ENCODE data around the gene SETBP1.

SETBP1 gene

DNA sequence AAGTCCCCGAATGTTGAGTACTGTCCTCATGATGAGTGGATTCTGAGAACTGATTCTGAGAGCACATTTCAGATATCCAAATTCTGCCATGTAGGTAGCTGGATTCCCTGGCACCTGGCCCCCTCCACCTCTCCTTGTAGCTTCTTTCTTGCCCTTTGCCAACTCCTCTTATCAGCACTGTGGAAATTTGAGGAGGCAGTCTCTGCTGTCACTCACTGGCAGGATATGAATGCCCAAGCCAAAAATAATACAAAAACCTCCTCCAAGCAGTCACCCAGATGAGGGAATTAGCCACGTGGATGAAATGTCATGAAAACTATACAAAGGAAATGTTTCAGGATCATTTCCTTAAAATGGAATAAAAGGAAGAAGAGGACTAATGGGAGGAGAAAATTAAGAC, 276.8 kb downstream of the SETBP1 start:
- TF ChIP-seq, protein P1, sequence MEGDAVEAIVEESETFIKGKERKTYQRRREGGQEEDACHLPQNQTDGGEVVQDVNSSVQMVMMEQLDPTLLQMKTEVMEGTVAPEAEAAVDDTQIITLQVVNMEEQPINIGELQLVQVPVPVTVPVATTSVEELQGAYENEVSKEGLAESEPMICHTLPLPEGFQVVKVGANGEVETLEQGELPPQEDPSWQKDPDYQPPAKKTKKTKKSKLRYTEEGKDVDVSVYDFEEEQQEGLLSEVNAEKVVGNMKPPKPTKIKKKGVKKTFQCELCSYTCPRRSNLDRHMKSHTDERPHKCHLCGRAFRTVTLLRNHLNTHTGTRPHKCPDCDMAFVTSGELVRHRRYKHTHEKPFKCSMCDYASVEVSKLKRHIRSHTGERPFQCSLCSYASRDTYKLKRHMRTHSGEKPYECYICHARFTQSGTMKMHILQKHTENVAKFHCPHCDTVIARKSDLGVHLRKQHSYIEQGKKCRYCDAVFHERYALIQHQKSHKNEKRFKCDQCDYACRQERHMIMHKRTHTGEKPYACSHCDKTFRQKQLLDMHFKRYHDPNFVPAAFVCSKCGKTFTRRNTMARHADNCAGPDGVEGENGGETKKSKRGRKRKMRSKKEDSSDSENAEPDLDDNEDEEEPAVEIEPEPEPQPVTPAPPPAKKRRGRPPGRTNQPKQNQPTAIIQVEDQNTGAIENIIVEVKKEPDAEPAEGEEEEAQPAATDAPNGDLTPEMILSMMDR (IDR thresholded peaks at IDR 0.05; ENCODE audit: insufficient read depth, low read length, poor library complexity, severe bottlenecking): no peak
- no peak for DNase-seq (ENCODE audit: extremely low read depth, insufficient read length)
- Histone ChIP-seq H3K27me3 (replicated peaks; ENCODE audit: control insufficient read depth, insufficient read depth, low read length) (no peaks in the 10 kb centered on the region; the same call in 1 of the 2 replicates), H3K4me3 (replicated peaks; ENCODE audit: low read depth, low read length) (no peak overlapping the region), H3K36me3 (ENCODE audit: control insufficient read depth, insufficient read depth, low read length) (no peaks in the 10 kb centered on the region)

DNA sequence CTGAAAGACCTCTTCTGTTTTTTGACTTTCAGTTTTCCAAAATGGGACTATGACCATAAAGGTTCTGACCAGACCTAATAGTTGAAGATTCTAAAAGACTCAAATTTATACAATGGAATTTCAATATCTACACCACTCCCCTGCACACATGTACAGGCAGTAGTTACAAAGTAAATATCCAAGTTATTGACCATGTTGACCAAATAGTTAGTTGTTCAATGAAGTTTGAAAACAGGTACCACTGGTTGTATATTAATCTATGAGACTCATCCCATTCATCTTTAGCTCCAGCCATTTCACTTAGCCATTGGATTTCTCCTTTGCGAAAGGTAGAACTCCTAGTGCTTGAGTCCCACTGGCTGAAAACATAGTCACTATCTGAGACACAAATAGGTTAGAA, 277.4 kb downstream of the SETBP1 start:
- no peaks in the 10 kb centered on the region; the same call in 1 of the 2 replicates for H3K27me3 ChIP-seq (replicated peaks; ENCODE audit: control insufficient read depth, insufficient read depth, low read length)

DNA sequence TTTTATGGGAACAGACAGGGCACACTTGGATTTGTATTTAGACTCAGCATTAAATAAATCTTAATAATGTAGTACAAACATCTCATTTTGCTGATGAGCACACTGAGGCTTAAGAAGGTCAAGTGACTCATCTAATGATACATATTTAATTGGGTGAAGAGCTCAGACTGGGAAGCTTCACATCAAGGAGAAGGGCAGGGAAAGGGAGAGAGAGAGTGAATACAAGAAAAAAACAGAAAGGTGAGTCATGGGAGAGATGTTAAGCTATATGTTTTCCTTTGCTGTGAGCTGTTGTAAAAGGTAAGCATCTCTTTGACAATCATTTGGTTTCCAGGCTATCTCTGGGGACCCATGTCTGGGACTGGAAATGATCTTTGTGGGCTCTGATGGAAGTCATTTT, 277.8 kb downstream of the SETBP1 start:
- Histone ChIP-seq H3K4me3 (replicated peaks; ENCODE audit: low read depth, low read length) (no peak overlapping the region), H3K36me3 (ENCODE audit: control insufficient read depth, insufficient read depth, low read length) (no peaks in the 10 kb centered on the region), H3K27me3 (replicated peaks; ENCODE audit: control insufficient read depth, insufficient read depth, low read length) (no peaks in the 10 kb centered on the region; the same call in 1 of the 2 replicates)
- no peak for DNase-seq (ENCODE audit: extremely low read depth, insufficient read length)
- TF ChIP-seq, protein P1 (IDR thresholded peaks at IDR 0.05; ENCODE audit: insufficient read depth, low read length, poor library complexity, severe bottlenecking): no peak

More for the DNA sequence above, 277.4 kb downstream of the SETBP1 start:
- TF ChIP-seq, protein P1 (IDR thresholded peaks at IDR 0.05; ENCODE audit: insufficient read depth, low read length, poor library complexity, severe bottlenecking): no peak
- H3K36me3 ChIP-seq (ENCODE audit: control insufficient read depth, insufficient read depth, low read length): no peaks in the 10 kb centered on the region
- DNase-seq (ENCODE audit: extremely low read depth, insufficient read length): no peak
- H3K4me3 ChIP-seq (replicated peaks; ENCODE audit: low read depth, low read length): no peak overlapping the region

DNA sequence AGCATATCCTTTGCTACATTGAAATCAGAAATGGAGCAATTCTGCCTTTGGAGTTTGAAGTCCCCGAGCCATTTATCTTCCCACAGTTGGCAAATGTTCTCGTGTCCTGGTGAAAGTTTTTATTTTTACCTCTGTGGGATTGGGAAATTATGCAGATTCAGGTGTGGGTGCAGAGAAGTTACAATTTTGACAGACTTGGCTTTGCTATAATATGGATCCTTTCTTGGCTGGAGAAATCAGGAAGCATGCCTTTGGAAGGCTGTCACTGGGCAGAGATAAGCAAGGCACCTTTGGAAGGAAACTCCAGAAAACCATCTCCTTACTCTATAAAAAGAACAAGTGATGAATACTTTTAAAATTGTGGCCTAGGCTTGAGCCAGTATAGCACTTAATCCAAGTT, 278.3 kb downstream of the SETBP1 start:
- Histone ChIP-seq H3K4me3 (replicated peaks; ENCODE audit: low read depth, low read length) (no peak overlapping the region), H3K27me3 (replicated peaks; ENCODE audit: control insufficient read depth, insufficient read depth, low read length) (no peaks in the 10 kb centered on the region; the same call in 1 of the 2 replicates), H3K36me3 (ENCODE audit: control insufficient read depth, insufficient read depth, low read length) (no peaks in the 10 kb centered on the region)
- TF ChIP-seq, protein P1 (IDR thresholded peaks at IDR 0.05; ENCODE audit: insufficient read depth, low read length, poor library complexity, severe bottlenecking): no peak
- DNase-seq (ENCODE audit: extremely low read depth, insufficient read length): no peak

DNA sequence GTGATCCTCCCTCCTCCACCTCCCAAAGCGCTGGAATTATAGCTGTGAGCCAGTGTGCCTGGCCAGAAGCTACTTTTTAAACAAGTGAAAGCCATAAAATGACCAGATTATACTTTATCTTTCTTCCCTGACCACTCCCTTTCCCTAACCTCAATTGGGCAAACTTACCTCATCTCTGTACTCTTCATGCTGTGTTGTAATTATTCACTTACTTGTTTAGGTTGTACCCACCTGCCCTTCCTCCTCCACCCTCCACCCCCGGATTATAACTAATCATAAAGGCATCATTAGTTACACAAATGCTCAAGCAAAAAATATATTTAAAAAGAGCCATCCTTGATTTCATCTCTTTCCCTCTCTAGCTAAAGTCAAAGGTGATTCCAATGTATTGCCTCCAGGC, 279.9 kb downstream of the SETBP1 start:
- TF ChIP-seq, protein P1 (IDR thresholded peaks at IDR 0.05; ENCODE audit: insufficient read depth, low read length, poor library complexity, severe bottlenecking): no peak
- Histone ChIP-seq H3K27me3 (replicated peaks; ENCODE audit: control insufficient read depth, insufficient read depth, low read length) (no peaks in the 10 kb centered on the region; the same call in 1 of the 2 replicates), H3K4me3 (replicated peaks; ENCODE audit: low read depth, low read length) (no peak overlapping the region), H3K36me3 (ENCODE audit: control insufficient read depth, insufficient read depth, low read length) (no peaks in the 10 kb centered on the region)
- no peak for DNase-seq (ENCODE audit: extremely low read depth, insufficient read length)
